IPS DF 6.9 (cell line): ENCODE measurements around the gene PRDM5.

ENCODE experiments used
- DNase-seq: peaks from one replicate; pipeline ENCODE4 v3.0.0-alpha.2; 2013; ENCODE audit warnings: low read depth, low spot score
- H3K27ac ChIP-seq: one replicate; pipeline ENCODE4 v1.5.1; 2013; ENCODE audit warnings: low read length, control low read depth
- H3K27me3 ChIP-seq: 2 replicates; pipeline ENCODE4 v1.6.1; 2013; ENCODE audit warnings: mild to moderate bottlenecking, low read length; ENCODE audit not compliant: control insufficient read depth, insufficient read depth
- H3K36me3 ChIP-seq: 2 replicates; pipeline ENCODE4 v1.6.1; 2013; ENCODE audit warnings: low read length; ENCODE audit not compliant: control insufficient read depth, insufficient read depth
- H3K4me1 ChIP-seq: 2 replicates; pipeline ENCODE4 v1.6.1; 2013; ENCODE audit warnings: low read length; ENCODE audit not compliant: control insufficient read depth, insufficient read depth
- H3K4me3 ChIP-seq: 2 replicates; pipeline ENCODE4 v1.5.1; 2013; ENCODE audit warnings: mild to moderate bottlenecking, low read length
- H3K9me3 ChIP-seq: 2 replicates; pipeline ENCODE4 v1.6.1; 2013; ENCODE audit warnings: low read length, inconsistent platforms; ENCODE audit not compliant: control insufficient read depth, insufficient read depth
- WGBS: extraction: QIAGEN DNeasy Blood & Tissue Kit; methylation state at CpG from one replicate; pipeline ENCODE4 v1.1.7; 2013; ENCODE audit warnings: mixed read lengths, missing lambda C conversion rate; ENCODE audit not compliant: insufficient read length, insufficient coverage; 5-methylcytosine and 5-hydroxymethylcytosine counted together

The PRDM5 gene

DNA sequence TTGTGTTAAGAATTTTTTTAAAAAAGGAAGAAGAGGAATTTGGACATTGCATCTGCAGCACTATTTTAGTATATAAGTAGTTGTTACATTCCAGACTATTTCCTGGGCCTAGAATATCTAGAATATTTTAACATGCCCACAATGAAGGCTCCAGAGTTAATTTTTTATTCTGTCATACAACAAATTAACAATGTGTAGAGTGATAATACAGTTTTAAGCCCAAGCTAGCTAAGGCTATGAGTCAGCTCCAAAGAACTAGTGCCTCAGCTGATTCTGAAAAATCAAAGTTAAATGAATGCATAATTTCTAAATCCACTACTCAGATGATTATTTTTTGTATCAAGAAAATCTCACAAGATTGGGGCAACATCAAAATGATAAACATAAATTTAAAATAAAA, 231.4 kb downstream of the PRDM5 start:
- Histone ChIP-seq H3K36me3 (no peaks in the 10 kb centered on the region), H3K27me3 (no peaks in the 10 kb centered on the region)

DNA sequence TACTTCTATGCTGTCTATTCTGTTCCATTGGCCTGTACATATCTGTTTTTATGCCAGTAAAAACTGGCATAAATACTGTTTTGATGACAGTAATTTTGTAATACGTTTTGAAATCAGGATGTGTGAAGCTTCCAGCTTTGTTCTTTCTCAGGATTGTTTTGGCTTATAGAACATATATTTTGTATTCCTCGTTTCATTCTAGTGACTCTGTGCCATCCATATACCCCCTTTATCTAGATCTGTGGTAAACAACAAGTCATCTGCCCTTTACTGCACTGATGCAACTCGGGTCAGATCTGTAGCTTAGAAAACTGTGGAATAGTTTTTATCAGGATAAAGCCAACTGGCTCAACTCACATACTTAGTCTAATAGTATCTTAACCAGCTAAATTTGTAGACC, 233.7 kb downstream of the PRDM5 start:
- no peak for DNase-seq
- no CpG with 5 or more reads among the region's 3 CpGs for WGBS
- H3K36me3 ChIP-seq: no peaks in the 10 kb centered on the region
- no peaks in the 10 kb centered on the region for H3K4me1 ChIP-seq
- H3K4me3 ChIP-seq: no peak overlapping the region
- no peaks in the 10 kb centered on the region for H3K9me3 ChIP-seq
- H3K27ac ChIP-seq: no peak overlapping the region
- H3K27me3 ChIP-seq: no peaks in the 10 kb centered on the region

More for the DNA sequence above, 231.4 kb downstream of the PRDM5 start:
- Histone ChIP-seq H3K4me1 (no peaks in the 10 kb centered on the region), H3K9me3 (no peaks in the 10 kb centered on the region), H3K27ac (no peak overlapping the region), H3K4me3 (no peak overlapping the region)
- DNase-seq: no peak

DNA sequence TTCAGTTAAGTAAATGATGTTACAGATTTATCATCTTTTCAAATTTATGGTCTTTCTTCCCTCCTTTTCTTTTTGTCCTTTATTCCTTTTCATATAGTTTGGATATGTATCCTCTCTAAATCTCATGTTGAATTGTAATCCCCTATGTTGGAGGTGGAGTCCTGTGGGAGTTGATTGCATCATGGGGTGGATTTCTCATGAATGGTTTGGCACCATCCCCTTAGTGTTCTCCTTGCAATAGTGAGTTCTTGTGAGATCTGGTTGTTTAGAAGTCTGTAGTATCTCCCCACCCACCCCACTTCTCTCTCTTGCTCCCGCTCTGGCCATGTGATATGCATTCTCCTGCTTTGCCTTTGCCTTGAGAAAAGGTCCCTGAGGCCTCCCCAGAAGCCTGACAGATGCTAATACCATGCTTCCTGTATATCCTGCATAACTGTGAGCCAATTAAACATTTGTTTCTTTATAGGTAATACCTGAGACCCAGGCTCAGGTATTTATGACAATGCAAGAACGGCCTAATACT, 236.7 kb downstream of the PRDM5 start:
- WGBS: no CpG with 5 or more reads among the region's 2 CpGs
- no peak for DNase-seq

DNA sequence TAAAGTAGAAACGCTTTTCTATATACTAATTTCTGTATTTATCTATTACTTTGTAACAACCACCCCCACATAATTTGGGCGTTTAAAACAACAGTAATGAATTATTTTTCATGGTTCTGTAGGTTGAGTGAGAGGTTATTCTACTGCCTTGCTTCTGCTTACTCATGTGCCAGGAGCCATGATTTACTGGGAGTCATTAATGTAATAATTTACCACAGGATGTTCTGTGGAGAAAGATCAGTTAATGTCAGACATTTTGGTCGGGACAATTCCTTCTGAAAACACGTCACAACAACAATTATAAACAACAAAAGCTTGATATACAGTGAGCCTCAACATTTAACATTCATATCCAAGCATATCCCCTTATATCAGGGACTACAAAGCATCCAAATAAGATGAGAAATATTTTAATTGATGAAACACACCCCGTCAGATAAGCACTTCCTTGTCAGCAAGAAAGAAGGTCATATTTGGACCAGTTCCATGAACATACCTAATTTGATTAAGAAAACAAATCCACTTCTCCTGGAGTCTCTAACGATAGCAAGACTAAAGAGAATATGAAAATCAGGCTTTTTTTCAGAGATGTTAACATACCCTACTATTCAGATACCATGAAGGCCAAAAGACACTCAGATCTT, 238.5 kb downstream of the PRDM5 start:
- no peak overlapping the region for H3K4me3 ChIP-seq
- H3K27ac ChIP-seq: no peak overlapping the region
- no peak for DNase-seq
- no peaks in the 10 kb centered on the region for H3K27me3 ChIP-seq
- H3K9me3 ChIP-seq: no peaks in the 10 kb centered on the region
- whole genome bisulfite sequencing: no CpG with 5 or more reads among the region's 6 CpGs
- H3K4me1 ChIP-seq: no peaks in the 10 kb centered on the region
- no peaks in the 10 kb centered on the region for H3K36me3 ChIP-seq

More for the DNA sequence above, 236.7 kb downstream of the PRDM5 start:
- Histone ChIP-seq H3K4me1 (no peaks in the 10 kb centered on the region), H3K9me3 (no peaks in the 10 kb centered on the region), H3K27ac (no peak overlapping the region), H3K27me3 (no peaks in the 10 kb centered on the region), H3K36me3 (no peaks in the 10 kb centered on the region), H3K4me3 (no peak overlapping the region)

DNA sequence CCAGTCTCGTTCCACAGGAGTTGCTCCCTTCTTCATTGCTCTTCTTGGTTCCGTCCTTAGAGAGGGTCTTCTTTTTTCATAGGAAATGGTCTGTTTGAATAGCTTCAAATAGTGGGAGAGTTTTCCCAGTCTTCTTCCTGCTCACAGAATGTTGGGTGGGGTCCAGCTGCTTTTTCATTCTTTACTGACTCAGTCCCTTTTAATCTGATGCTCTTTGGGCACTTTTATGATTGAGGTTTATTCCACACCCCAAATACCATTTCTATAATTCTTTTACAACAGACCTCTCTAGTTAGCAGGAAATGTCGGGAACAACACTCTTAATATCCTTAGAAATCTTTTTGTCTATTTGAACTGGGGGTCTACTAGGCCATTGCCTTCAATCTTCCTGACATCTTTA, 239.5 kb downstream of the PRDM5 start:
- Histone ChIP-seq H3K9me3 (no peaks in the 10 kb centered on the region), H3K4me3 (no peak overlapping the region), H3K4me1 (no peaks in the 10 kb centered on the region), H3K27me3 (no peaks in the 10 kb centered on the region), H3K36me3 (no peaks in the 10 kb centered on the region), H3K27ac (no peak overlapping the region)
- no CpG with 5 or more reads among the region's 3 CpGs for WGBS
- DNase-seq: no peak

DNA sequence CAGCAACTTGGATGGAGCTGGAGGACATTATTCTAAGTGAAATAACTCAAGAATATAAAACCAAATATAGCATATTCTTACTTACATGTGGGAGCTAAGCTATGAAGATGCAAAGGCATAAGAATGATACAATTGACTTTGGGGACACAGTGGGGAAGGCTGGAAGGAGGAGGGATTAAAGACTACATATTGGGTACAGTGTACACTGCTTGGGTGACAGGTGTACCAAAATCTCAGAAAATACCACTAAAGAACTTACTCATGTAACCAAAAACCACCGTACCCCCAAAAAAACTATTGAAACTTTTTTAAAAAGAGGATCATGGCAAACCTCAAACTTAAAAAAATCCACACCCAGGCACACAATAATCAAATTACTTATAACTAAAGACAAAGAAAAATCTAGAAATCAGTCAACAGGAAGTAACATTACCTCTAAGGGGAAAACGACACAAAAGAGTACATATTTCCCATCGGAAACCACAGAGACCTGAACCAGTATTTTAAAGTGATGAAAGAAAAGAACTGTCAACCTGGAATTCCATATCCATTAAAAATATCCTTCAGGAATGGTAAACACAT, 241.8 kb downstream of the PRDM5 start:
- Histone ChIP-seq H3K4me3 (no peak overlapping the region), H3K36me3 (no peaks in the 10 kb centered on the region), H3K4me1 (no peaks in the 10 kb centered on the region), H3K9me3 (no peaks in the 10 kb centered on the region), H3K27ac (no peak overlapping the region), H3K27me3 (no peaks in the 10 kb centered on the region)
- DNase-seq: no peak
- no CpG with 5 or more reads among the region's 3 CpGs for WGBS

DNA sequence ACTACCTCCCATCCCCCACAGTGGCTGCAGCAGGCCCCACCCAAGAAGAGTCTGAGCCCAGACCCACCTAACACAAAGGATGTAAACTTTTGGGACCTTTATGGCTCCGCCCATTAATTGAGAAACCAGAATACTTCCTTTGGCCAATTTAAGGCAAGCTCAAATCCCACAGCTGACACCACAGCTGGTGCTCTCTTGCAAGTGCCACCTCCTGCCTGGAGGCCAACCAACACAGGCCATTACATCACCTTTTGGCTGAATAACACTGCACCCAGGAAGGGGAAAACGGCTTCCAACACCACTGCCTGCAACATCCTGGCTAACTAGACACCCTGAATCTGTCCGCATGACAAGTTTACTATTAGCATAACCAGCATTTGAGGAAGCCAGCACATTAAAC, 248.8 kb downstream of the PRDM5 start:
- no peaks in the 10 kb centered on the region; the same call in 1 of the 2 replicates for H3K4me1 ChIP-seq
- DNase-seq: no peak
- H3K27me3 ChIP-seq: no peaks in the 10 kb centered on the region
- no peak overlapping the region for H3K27ac ChIP-seq
- WGBS: no CpG with 5 or more reads among the region's 3 CpGs
- H3K9me3 ChIP-seq: no peaks in the 10 kb centered on the region
- no peak overlapping the region for H3K4me3 ChIP-seq
- H3K36me3 ChIP-seq: no peaks in the 10 kb centered on the region

DNA sequence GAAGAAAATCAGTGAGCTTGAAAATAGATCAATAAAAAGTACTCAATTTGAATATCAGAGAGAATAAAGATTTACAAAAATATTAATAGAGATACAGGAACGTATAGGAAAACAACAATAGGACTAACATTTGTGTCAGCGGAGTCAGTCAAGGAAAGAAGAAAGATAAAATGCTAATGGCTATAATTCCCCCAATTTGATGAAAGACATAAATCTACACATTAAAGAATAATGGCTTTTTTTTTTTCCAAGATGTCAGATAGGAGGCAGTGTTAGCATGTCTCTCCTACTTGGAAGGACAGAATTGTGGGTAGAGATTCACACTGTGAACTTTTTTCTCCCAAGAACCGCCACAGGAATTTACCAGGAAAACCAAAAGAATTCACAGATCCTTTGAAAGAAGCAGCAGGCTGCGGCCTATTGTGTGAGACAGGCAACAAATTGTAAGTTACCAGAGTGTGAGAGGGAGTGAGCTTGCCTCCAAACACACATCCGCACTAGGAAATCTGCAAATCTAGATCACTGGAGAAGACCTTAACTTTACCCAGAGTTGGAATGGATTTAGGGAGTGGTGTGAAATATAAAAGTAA, 249.9 kb downstream of the PRDM5 start:
- WGBS: no CpG with 5 or more reads among the region's 5 CpGs

DNA sequence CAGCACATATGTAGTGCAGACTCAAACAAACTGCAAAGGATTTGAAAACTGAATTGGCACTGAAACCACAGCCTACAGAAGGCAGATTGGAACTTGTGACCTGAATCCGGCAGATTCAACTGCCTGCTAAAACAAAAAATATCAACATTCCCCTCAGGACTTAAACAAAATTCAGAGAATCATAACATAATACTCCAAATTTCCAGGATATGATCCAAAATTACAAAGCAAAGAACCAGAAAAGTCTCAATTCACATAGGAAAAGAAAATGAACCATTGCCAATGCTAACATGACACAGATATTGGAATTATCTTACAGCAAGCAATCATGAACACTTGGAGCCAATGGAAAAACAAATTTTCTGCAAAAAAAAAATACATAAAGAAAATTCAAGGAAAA, 250.4 kb downstream of the PRDM5 start:
- no peak for DNase-seq
- no peaks in the 10 kb centered on the region; the same call in 1 of the 2 replicates for H3K4me1 ChIP-seq
- WGBS: no CpG with 5 or more reads among the region's 1 CpG
- no peaks in the 10 kb centered on the region for H3K9me3 ChIP-seq
- no peak overlapping the region for H3K27ac ChIP-seq
- no peaks in the 10 kb centered on the region for H3K27me3 ChIP-seq
- H3K36me3 ChIP-seq: no peaks in the 10 kb centered on the region
- H3K4me3 ChIP-seq: no peak overlapping the region

More for the DNA sequence above, 249.9 kb downstream of the PRDM5 start:
- Histone ChIP-seq H3K36me3 (no peaks in the 10 kb centered on the region), H3K4me3 (no peak overlapping the region), H3K27me3 (no peaks in the 10 kb centered on the region), H3K4me1 (no peaks in the 10 kb centered on the region; the same call in 1 of the 2 replicates), H3K27ac (no peak overlapping the region), H3K9me3 (no peaks in the 10 kb centered on the region)
- DNase-seq: no peak

DNA sequence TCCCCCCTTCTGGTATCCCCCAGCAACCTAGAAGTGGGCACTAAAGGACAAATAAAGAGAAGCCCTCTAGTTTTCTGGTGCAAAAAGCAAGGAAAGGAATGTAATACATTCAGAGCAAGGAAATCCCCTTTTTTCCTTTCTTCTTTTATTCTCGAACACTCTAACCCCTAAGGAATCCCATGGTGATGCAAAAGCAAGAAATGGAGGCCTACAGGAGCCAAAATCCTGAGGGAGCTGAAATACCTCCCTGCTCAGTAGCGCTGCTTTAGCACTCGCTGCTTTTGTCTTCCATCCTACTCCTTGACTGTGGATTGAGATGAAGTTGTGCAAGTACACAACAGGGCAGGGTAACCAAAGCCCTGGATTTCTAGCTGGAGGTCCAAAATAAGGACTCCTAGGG, 251.0 kb downstream of the PRDM5 start:
- H3K4me3 ChIP-seq: no peak overlapping the region
- DNase-seq: no peak
- H3K36me3 ChIP-seq: no peaks in the 10 kb centered on the region
- no peaks in the 10 kb centered on the region; the same call in 1 of the 2 replicates for H3K4me1 ChIP-seq
- H3K9me3 ChIP-seq: no peaks in the 10 kb centered on the region
- no peaks in the 10 kb centered on the region for H3K27me3 ChIP-seq
- WGBS: no CpG with 5 or more reads among the region's 3 CpGs
- H3K27ac ChIP-seq: no peak overlapping the region
